Stimulated activated CD8-positive, alpha-beta memory T cell treated with anti-CD3 and anti-CD28 coated beads, Interleukin-7, amount 100 ng/mL, for 4 hours (primary cell): ENCODE results near the gene LRRN1.
"Not testable (repeated sequence)": the region's sequence is repeated elsewhere in the genome, so short reads cannot be mapped to it uniquely, and the experiment has no call there.

ENCODE experiments used
- DNase-seq, 2 donors: peaks; one replicate each; pipeline ENCODE4 v3.0.0-alpha.2; 2020; ENCODE audit warnings: low read depth in 2 of 2

The LRRN1 gene

DNA sequence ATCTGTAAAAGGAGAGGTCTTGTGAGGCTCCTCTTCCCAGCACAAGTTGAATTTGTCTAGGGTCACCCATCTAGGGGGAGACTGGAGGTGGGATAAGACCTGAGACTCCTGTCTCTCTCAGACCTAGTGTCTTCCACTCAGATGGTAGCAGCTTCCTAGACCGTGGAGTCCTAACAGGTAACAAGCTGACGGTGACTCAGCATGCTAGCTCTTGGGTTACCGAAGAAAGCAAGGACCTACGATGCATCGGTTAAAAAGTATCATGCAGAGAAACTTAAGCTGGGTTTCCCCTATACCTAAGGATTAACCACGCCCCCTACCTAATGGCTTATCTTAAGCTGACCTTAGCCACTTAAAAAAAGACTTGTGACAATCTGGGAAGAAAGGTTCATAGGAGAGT lies 7.6 kb downstream of the LRRN1 start:
- DNase-seq = no peak

DNA sequence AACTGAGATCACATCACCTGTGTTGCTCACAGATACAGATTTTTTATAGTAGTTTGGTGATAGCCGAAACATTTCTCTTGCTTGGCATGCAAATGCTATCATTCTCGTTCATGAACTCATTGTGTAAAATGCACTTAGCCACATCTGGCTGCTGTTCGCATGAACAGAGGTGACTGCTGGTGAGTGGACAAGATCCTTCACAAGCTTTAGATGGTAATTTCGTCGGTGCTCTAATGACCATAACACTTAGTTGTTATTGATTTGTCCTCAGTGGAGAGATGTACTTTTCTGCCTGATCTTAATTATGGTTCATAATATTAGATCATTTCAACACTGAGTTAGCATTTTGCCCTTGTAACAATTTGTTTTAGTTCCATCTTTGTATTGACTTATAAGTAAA lies 13.8 kb downstream of the LRRN1 start:
- DNase-seq = no peak

DNA sequence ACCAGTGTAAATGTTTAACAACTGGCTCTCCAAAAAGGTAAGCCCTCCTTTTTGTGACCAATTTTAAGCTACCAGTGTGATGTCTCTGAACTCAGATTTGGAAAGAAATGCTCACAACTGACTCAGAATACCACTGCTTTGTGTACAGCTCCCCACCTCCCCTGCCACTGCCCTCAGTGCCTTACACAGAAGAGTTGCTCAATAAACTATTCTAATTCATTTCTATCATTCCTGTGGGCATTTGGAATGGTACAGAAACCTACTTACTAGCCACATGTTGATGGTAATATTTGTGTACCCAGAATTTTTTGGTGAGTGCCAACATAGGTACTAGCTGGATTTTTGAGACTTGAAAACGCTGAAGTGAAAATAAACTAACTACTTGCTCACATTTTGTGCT lies 16.0 kb downstream of the LRRN1 start:
- no peak for DNase-seq

DNA sequence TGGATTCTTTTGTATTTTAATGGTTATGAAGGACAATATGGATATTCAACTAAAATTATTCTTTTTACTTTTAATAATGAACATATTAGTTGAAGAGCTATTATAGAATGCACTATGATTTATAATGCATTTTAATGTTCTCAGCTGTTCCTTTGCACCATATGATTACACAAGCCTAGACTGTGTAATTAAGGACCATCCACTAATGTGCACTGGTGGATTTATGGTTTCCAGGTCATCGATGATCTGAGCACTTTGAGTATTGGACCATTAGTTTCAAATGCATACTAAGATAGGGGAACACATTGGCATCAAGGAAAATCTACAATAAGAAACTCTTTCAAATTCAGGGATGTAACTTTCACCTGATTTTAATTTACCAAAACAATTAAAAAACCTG lies 16.8 kb downstream of the LRRN1 start:
- DNase-seq = no peak

DNA sequence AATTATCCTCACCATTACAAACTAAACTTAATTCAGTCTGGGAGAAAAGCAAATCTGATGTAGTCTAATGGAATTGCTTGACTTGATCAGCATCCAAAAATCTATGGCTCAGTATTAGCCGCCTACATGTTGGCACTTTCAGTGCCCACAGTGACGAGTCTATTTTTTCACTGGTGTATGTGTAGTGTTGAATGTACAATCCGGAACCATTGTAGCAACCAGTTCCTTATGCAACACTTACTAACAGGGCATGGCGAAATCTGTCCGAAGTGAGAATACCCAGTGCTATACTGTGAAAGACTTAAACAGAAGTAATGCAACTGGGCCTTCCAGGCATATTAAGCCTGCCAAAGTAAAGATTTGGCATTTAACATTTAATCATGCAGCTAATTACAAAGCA lies 18.6 kb downstream of the LRRN1 start:
- no peak for DNase-seq

DNA sequence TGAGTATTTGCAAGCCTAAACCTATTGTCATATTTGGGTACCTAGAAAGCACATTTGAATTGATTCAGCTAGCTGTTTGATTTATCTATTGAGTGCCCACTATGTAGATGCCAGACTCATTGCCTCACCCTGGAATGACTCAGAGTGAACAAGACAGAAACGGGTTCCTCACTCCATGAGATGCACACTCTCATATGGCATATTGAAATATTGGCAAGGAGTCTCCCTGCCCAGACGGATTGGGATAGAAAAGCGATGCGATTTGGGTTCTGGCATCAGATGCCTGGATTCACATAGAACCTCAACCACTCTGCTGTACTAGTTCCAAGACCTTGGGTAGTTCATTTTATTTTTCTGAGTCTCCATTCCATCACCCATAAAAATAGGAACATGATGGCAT lies 22.5 kb downstream of the LRRN1 start:
- no peak for DNase-seq

DNA sequence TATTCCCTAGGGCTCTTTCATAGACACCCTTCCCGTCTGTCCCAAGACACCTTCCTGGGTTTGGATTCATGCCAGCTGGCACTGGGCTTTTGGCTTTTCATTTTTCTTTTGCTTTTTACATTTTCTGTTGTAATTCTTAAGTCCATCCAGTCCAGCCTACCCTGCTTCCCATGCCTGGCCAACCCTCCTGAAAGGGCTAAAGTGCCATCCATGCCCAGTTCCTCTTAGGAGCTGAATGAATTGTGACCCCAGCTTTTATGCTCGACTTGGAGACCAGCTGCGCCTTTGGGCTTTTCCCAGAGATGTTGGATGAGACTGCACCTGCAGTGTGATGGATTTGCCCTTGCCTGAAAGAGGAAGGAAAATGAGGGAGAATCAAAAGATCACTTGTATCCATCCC lies 25.8 kb downstream of the LRRN1 start:
- DNase-seq = no peak

DNA sequence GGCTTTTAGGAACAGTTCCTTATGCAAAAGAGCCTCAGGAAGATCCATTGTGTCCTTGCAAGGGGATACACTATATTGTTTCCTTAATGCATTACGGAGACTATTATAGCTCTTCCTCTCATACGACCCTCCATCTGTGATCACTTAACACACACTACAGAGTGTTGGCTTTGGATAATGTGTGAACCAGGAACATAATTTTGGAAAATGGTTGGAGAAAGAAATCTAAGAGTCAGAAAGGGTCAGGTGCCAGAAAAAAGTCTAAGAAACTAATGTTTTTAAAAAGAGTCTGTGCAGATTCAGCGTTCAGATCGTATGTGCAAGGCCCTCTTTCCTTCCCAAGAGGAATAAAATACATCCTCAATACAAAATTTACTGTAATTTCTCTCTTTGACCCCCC lies 27.3 kb downstream of the LRRN1 start:
- no peak for DNase-seq

DNA sequence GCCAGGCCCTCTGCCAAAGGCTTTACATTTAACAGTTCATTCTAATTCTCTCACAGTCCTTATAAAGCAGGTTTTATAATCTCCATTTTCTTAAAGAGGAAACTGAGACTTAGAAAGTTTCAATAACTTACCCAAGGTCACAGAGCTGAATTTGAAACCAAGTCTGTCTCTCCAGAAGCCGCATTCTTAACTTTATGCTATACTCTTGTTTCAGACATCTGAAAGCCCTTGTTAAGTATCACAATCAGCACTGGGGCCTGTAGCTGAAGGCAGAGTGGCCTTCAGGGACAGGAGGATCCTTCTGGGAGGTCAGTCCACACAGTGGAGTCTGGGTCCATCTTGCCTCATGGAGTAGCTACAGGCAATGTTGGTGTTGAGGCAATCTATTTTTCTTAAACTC lies 27.9 kb downstream of the LRRN1 start:
- no peak for DNase-seq

DNA sequence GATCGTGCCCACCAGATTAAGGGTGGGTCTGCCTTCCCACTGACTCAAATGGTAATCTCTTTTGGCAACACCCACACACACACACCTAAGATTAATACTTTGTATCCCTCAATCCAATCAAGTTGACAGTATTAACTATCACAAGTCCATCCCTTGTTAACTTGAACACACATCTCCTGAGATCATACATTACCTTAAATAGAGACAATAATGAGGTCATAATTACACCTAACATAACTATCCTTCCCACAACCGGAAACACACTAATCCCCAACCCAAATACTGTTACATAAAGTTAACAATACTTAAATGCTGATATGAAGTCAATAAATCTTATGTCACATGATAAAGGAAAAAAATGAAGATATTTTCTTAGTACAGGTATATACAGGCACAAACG lies 29.2 kb downstream of the LRRN1 start:
- not testable (repeated sequence) for DNase-seq

DNA sequence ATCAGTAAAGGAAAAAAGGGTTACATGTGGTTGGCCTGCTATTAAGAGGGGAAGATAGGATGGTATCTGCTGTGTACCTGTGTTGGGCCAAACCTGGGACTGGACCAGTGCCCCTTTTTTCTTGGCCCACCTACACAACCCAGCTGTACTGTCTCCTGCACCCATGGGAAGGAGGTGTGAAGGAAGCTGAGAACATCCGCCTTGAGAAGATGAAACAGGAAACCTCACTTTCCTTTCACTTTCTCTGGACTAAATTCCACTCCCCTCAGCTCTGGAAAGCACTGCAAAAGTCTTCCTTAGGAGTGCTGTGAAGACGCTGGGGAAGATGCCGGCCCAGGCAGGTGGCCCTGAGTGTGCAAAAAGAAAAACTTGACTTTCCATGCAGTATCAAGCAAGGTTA lies 37.6 kb downstream of the LRRN1 start:
- DNase-seq = no peak

DNA sequence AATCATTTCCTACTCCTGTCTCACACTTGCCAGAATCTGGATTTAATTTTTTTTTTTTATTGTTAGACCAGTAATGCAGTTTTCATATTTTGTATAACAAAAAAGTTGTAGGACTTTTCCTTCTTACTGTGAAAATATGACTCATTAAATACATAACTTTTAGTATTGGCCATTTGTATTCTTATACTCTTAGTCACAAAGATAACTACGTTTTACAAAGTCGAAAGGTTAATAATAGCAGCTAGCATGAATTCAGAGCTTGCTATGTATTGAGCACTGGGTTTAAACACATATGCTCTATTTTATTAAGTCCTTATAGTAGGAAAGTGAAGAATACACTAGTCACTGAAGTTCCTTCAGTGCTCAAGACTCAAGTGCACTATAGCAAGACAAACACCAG lies 43.1 kb downstream of the LRRN1 start:
- DNase-seq = no peak

DNA sequence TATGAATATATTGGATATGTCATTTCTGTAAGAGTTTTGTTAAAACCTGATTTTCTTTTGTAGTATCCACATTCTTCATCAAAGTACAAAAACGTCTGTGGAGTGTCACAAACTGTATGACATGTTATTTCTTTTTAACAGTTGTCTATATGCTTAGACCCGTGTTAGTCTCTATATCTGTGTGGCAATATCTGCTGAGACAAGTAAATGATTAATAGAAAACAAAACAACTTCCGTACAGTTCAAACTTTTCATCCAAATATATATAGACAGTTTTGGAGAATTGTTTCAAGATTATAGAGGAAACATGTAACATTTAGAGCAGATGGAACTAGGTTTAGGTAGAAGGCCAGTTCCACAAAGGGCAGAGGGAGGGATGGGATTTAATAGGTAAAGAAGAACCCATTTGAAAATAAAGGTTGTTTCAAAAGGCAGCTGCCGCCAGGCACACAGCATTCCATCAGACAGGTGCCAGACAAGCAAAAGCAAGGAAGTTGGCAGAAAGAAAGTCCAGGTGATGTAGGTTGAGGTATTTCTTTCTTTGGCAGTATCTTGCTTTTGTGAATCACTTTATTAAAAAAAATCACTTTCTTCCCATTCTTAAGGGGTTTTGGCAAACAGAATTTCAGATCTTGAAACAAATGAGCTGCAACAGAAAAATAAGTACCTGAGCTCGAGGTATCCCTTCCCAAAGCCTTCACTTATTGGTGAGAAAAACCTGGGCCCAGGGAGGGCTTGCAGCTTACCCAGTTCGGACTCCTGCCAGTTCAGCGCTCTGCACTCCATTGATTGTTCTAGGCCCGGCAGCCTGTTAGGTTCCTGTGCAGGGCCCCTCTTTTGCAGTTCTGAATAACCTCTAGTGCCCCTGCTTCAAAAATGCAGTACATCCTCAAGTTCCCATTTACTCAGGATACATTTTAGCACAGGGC lies 49.0 kb downstream of the LRRN1 start:
- DNase-seq = no peak

DNA sequence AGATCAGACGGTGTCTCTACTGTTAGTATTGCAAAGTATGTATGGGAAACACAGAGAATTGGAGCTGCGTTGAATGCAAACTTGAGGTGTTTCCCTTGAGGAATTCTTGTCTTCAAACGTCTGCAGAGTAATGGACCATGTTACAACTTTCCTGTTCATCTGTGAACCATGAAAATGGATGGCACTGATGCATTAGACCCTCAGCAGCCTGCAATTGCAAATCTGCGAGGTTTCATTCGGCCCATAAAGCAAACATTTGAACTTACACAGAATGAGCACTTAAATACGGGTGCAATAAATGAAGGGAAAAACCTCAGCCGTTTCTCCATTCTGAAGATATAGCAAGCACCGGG lies 49.7 kb downstream of the LRRN1 start:
- DNase-seq = no peak

DNA sequence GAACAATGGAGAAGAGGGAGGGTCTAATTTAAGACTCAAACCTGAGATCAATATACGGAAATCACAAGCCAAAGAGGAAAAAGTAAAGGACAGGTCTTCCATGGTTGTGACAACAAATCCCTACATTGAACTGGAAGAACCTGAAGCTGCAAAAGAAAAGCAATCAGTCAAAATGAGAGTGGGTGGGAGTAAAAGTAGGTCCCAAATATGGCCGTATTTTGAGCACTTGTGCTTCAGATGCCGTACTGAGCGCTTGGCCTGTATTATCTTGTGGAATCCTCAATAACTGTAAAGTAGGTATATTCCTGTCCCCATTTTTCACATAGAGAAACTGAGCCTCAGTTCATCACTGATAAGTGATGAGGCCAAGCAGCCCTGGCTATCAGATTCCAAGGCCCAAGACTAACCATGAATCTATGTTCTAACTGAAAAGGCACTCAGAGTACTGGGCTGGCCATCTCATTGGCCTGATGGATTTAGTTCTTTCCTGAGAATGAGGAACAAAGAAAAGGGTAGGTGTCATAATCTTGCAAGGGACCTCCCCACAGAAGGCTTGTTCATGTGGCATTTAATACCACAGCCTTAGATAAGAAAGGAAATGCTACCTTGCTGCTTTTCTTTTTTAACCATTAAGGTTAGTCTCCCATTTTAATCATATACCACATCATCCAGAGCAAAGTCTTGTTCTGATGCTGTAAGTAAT lies 52.5 kb downstream of the LRRN1 start:
- DNase-seq = no peak

DNA sequence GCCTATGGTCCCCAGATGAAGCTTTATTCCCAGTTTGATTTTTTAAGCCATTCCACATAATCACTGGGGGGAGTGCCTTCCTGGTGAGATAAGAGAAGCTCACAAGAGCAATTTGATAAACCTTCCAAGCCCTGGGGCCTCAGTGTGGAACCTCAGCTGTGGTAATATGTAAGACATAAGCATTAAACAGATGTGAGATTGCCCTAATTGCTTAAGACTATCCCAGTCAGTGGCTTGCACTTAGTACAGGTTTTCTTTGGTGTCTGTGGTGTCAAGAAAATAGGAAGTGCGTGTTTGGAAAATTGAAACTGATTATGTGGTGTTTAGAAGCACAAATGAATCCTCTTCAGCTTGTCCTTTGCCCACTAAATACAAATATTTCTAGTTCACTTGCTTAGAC lies 54.3 kb downstream of the LRRN1 start:
- no peak for DNase-seq

DNA sequence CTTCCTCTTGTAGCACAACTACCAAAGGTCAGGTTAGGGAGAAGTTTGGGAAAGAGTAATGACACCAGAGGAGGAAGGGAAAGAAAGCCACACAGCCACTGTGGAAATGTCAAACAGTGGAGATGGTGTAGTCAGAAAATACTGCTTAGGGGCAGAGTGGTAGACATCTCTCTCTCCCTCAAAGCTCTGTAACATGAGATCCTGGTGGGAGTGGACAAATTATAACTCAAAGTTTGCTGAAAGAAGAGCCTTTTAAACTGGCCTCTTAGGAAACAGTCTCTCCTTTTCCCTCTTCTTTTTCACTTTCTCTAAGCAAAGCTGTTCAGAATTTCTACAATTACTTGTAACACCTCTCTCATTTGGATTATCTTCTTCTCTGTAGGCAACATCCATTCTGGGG lies 55.8 kb downstream of the LRRN1 start:
- no peak for DNase-seq

DNA sequence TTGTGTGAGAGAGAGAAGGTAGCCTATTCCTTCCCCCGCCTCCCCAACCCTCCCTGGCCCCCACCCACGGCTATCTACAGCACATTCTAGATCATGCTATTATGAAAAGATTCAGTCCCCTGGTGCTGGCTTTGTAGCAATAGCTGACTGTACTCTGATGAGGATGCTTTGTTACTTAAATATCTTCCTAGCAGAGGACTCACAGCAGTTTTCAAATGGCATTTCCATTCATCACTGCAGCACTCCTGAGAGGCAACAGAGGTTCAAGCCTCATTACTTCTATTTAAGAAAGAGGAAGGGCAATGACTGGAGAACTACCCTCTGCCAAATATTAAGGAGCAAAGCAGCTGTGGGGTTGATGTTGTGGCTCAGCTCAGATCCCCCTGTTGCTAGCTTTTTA lies 61.0 kb downstream of the LRRN1 start:
- DNase-seq = no peak

DNA sequence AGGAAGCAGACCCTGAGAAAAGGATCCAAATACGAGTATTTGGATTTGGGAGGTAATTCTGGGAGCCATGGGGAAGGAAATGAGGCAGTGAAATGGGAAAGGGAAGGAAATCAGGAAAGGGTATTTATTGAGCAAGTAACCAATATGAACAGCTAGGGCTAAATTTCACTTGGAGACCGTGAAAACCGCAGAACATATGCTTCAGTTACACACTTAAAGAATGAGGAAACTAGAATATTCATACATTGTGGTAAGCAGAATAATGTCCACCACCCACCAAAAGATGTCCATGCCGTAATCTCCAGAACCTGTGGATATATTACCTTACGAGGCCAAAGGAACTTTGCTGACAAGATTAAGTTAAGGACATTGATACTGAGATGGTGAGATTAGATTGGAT lies 63.3 kb downstream of the LRRN1 start:
- no peak for DNase-seq

DNA sequence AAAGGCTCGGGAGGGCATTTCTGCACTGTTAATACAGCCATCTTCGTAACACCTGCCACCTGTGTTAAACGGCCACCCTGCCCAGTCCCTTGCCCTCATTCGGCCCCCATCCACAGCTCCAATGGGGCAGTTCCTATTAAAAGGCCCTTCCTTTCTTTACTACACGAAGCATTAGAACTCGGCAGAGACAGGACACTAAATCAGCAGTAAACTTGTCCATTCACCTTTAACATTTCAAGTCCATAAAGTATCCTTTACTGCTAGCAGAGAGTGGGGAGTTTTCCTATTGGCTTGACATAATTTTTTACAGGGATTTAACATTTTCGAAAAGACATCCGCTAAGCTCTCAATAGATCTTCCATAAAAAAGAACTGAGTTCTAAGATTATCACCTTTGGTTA lies 76.3 kb downstream of the LRRN1 start:
- DNase-seq = no peak

DNA sequence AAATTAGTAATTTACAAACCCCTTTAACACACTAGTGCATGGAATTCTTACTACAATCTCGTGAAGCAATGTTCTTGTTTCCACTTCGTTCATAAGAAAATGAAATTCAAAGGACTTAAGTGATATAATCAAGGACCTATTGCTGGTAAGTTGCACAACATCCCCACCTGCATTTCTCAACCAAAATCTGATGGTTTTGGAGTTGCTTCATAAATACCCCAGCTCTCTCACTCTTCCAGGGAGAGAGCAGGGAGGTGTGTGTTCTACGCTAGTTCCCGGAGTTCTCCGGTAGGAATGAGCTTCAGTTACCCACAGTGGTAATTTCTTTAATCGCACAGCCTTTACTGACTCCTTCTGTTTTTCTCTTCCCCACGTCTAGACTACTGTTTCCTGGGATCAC lies 81.8 kb downstream of the LRRN1 start:
- no peak for DNase-seq

DNA sequence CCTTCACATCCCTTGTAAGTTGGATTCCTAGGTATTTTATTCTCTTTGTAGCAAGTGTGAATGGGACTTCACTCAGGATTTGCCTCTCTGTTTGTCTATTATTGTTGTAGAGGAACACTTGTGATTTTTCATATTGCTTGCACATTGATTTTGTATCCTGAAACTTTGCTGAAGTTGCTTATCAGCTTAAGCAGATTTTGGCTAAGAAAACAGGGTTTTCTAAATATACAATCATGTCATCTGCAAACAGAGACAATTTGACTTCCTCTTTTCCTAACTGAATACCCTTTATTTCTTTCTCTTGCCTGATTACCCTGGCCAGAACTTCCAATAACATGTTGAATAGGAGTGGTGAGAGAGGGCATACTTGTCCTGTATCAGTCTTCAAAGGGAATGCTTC lies 88.1 kb downstream of the LRRN1 start:
- DNase-seq = not testable (repeated sequence)

DNA sequence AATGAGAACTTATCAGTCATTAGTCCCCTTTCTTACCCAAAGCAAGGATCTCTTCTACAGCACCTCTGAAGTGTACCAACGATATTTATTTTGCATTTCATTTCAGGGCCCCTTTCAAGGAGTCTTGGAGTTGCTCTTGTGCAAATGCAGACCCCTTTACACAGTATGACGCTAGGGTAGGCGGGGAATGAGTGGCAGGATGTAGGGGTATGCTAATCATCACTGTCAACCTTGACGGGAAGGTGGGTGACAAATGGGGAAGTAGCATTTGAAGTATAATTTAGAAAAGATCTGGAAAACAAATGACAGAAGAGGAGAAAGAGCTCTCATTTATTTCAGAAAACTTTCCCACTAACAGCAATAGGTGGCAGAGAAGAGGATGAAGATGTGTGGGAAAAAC lies 94.4 kb downstream of the LRRN1 start:
- no peak for DNase-seq
